Keratinocyte (primary cell): ENCODE results near the gene CCDC40.

ENCODE experiments used
- CTCF ChIP-seq, 3 experiments: IDR thresholded peaks in 1 of 3; conservative IDR thresholded peaks in 1 of 3; optimal IDR thresholded peaks in 1 of 3; 2 replicates in 2 of 3; 3 replicates in 1 of 3; pipeline versions ENCODE3 to v1.5.1; 2011; ENCODE audit warnings: low read length in 3 of 3, mild to moderate bottlenecking in 3 of 3, moderate library complexity in 2 of 3, control low read depth in 1 of 3, inconsistent platforms in 1 of 3; ENCODE audit not compliant: insufficient read depth in 2 of 3; ENCODE audit errors: extremely low read depth in 1 of 3
- EZH2 ChIP-seq: IDR thresholded peaks from one replicate; pipeline ENCODE4 v1.6.1; 2012; ENCODE audit warnings: inconsistent platforms, mild to moderate bottlenecking, low read length, moderate library complexity

GRCh38 chr17:80118601-80119270, 82.3 kb downstream of the CCDC40 start:
- TF ChIP-seq CTCF (optimal IDR thresholded peaks at IDR 0.05 in 1 of 3, IDR thresholded peaks at IDR 0.05 in 1 of 3, conservative IDR thresholded peaks at IDR 0.05 in 1 of 3; ENCODE audit: extremely low read depth in 1 of 3, insufficient read depth in 2 of 3, low read length in 3 of 3) (no peak), EZH2 (no peak)
